GM06990 (cell line): ENCODE measurements around the gene CSF2RB.

Experiments used
- DNase-seq: peaks from one replicate; pipeline ENCODE4 v3.0.0-alpha.2; 2011; ENCODE audit not compliant: insufficient read length; ENCODE audit errors: extremely low read depth
- H3K27me3 ChIP-seq: replicated peaks from 2 replicates; pipeline ENCODE4 v1.6.0; 2011; ENCODE audit warnings: low read length; ENCODE audit not compliant: control insufficient read depth, insufficient read depth
- H3K36me3 ChIP-seq: 2 replicates; pipeline ENCODE4 v1.5.1; 2011; ENCODE audit warnings: low read length; ENCODE audit not compliant: control insufficient read depth, insufficient read depth
- H3K4me3 ChIP-seq: replicated peaks from 2 replicates; pipeline ENCODE4 v1.5.1; 2011; ENCODE audit warnings: low read depth, mild to moderate bottlenecking, control low read depth, low read length
- TF ChIP-seq, protein P1 (sequence below): IDR thresholded peaks from 2 replicates; pipeline ENCODE4 v1.5.1; 2011; ENCODE audit warnings: low read length, control low read depth, mild to moderate bottlenecking, inconsistent platforms; ENCODE audit not compliant: insufficient read depth, poor library complexity, severe bottlenecking

The CSF2RB gene

DNA sequence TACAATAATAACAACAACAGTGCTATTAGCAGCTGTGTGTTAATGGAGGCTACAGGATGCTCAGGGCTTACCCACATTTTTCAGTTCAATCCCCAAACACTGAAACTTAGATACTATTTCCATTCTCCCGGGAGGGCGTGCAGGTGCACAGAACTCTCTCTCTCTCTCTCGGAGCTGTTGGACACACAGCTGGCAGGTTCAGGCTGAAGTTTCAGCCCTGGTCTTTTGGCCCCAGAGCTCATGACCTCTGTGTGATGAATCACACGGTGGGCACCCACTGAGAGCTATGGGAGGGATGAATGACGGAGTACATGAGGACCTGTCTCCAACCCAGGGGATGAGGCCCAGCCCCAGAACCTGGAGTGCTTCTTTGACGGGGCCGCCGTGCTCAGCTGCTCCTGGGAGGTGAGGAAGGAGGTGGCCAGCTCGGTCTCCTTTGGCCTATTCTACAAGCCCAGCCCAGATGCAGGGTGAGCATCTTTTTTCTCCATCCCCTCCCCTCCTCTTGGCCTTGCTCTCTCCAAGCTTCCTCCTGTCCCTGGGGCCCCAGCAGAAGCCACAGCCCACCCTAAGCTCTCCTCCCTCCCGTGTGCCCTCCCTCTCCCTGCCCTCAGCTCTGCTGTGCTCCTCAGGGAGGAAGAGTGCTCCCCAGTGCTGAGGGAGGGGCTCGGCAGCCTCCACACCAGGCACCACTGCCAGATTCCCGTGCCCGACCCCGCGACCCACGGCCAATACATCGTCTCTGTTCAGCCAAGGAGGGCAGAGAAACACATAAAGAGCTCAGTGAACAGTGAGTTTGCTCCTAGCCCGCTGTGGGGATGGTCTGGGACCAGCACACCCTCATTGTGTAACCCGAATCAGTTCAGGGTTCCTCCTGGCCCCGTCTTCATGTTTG is 16.9 kb downstream of the CSF2RB start:
- peaks cover 34% of the 10 kb centered on the region for H3K36me3 ChIP-seq
- TF ChIP-seq, protein P1, sequence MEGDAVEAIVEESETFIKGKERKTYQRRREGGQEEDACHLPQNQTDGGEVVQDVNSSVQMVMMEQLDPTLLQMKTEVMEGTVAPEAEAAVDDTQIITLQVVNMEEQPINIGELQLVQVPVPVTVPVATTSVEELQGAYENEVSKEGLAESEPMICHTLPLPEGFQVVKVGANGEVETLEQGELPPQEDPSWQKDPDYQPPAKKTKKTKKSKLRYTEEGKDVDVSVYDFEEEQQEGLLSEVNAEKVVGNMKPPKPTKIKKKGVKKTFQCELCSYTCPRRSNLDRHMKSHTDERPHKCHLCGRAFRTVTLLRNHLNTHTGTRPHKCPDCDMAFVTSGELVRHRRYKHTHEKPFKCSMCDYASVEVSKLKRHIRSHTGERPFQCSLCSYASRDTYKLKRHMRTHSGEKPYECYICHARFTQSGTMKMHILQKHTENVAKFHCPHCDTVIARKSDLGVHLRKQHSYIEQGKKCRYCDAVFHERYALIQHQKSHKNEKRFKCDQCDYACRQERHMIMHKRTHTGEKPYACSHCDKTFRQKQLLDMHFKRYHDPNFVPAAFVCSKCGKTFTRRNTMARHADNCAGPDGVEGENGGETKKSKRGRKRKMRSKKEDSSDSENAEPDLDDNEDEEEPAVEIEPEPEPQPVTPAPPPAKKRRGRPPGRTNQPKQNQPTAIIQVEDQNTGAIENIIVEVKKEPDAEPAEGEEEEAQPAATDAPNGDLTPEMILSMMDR, result no peak
- no peak for DNase-seq

DNA sequence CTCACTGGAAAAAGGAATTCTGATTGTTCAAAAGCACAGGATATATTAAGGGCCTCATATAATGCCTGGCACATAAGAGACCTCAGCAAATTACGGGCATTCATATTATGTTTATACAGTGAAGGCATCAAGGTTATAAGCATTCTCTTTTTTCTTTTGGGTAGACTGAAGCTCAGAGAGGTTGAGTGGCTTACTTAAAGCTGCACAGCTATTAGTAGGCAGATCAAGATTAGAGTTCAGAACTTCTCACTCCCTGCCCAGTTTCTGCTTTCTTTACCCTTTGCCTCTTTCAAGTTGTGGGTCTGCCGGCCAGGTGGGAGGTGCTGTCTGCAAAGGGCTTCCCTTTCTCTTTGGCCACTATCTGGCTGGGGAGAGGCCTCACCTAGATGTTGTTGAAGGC is 18.0 kb downstream of the CSF2RB start:
- DNase-seq, result no peak
- Histone ChIP-seq H3K36me3 (peaks cover 28% of the 10 kb centered on the region), H3K4me3 (no peak overlapping the region), H3K27me3 (no peaks in the 10 kb centered on the region)
- TF ChIP-seq, protein P1, result no peak

More for the DNA sequence above, 16.9 kb downstream of the CSF2RB start:
- no peak overlapping the region for H3K4me3 ChIP-seq
- H3K27me3 ChIP-seq, result no peaks in the 10 kb centered on the region

DNA sequence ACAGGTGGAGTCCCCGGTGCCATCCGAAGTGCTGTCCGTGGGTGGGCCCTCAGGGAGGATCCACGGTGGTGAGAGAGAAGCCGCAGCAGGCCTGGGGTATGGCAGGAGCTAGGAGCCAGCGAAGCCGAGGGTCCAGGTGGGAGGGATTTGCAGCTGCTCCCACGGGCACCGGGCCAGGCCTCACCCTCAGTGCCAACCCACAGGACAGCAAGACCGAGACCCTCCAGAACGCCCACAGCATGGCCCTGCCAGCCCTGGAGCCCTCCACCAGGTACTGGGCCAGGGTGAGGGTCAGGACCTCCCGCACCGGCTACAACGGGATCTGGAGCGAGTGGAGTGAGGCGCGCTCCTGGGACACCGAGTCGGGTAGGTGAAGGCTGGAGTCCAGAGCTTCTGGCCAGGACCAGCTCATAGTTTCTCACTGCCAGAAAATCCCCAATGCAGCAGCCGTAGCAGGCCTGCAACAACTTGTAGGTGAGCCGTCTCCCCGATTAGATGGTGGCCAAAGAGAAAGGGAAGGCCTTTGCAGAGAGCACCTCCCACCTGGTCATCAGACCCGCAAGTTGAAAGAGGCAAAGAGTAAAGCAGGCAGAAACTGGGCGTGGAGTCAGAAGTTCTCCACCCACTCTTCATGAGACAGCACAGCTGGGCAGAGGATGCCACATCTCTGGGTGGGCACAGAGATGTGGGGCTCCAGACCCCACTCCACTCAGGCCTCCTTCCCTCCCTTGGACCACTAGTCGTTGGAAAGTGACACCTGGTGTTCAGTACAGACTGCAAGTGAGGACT is 20.4 kb downstream of the CSF2RB start:
- TF ChIP-seq, protein P1, result no peak

DNA sequence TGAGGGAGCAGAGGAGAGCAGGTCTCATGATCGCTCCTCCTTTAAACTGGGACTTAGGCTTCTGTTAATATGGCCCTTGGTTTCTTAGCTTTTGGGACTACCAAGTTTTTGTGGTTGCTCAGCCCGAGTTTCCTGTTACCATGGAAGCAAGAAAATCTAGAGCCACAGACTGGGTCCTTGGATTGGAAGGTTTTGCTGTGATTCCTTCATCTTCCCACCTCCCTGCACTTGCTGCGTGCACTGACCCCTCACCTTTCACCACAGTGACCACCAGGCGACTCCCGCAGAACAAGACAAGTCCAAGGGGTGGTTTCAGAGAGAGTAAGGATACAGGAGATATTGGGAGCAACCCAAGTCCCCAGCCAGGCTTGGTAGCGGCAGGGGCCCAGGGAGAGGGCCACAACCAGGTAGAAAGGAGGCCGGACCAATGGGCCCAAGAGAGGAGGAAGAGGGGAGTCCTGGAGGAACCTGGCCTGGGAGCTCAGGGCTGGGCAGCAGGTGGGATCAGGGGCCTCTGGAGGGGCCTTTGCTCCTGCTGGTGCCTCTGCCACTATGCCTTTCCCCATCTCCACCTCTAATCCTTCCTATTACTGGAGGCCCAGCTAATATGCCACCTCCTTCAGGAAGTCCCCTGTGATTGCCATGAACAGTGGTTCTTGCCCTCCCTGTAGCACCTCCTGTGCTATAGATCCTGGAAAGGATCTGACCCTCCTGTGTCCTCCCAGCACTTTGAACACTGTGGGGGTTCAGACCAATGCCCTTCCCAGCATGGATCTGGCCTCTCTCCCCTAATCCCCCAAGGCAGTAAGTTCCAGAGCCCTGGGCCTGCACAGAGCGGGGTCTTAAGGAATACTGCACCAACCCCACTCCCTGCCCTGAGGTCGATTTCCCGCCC is 21.2 kb downstream of the CSF2RB start:
- H3K4me3 ChIP-seq, result no peak overlapping the region
- TF ChIP-seq, protein P1, result no peak
- DNase-seq, result no peak
- no peaks in the 10 kb centered on the region for H3K27me3 ChIP-seq
- peaks cover 16% of the 10 kb centered on the region for H3K36me3 ChIP-seq

More for the DNA sequence above, 20.4 kb downstream of the CSF2RB start:
- Histone ChIP-seq H3K27me3 (no peaks in the 10 kb centered on the region), H3K4me3 (no peak overlapping the region), H3K36me3 (peaks cover 19% of the 10 kb centered on the region)
- no peak for DNase-seq

DNA sequence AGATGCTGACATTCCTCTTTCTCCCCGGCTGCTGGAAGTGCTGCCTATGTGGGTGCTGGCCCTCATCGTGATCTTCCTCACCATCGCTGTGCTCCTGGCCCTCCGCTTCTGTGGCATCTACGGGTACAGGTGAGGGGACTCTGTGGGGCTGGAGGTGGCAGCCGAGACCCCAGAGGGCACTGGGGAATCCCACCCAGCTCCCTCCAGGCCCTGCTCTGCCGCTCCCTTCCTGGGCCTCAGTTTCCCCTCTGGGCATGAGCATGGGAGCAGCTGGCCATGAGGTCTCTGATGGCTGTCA is 21.8 kb downstream of the CSF2RB start:
- Histone ChIP-seq H3K27me3 (no peaks in the 10 kb centered on the region), H3K36me3 (peaks cover 15% of the 10 kb centered on the region), H3K4me3 (no peak overlapping the region)
- TF ChIP-seq, protein P1, result no peak
- DNase-seq, result no peak
